ENCODE results near the gene TBC1D17.

DNA sequence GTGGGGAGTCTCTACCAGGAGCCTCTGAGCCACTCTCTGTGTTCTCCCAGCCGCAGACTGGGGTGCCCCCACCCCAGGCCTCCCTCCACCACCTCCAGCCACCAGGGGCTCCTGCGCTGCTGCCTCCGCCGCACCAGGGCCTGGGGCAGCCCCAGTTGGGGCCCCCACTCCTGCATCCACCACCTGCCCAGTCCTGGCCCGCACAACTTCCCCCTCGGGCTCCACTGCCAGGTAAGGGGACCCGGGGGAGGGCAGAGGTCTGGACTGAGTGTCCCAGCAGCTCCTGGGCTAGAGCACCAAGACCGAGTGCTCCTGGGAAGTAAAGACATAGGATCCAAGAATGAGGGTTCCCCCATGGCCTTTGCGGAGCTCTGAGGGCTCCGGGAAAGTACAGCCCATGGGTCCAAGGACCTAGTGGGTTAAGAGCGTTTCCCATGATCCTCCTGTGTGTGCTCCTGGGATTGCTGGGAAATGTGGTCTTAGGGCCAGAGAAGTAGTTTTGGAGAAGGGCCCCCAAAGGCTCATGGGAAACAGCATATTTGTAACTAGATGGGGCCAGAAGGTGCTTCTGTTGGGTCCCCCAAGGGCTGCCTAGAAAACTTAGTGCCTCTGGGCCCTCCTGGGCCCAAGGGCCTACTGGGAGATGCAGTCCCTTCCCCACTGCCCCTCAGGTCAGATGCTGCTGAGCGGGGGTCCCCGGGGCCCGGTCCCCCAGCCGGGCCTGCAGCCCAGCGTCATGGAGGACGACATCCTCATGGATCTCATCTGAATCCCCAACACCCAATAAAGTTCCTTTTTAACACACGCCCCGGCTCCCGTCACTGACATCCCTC lies 41.1 kb upstream of the TBC1D17 start:
- no peak for TF ChIP-seq POLR2AphosphoS5 (IDR thresholded peaks at IDR 0.05)
- TF ChIP-seq, protein P1, sequence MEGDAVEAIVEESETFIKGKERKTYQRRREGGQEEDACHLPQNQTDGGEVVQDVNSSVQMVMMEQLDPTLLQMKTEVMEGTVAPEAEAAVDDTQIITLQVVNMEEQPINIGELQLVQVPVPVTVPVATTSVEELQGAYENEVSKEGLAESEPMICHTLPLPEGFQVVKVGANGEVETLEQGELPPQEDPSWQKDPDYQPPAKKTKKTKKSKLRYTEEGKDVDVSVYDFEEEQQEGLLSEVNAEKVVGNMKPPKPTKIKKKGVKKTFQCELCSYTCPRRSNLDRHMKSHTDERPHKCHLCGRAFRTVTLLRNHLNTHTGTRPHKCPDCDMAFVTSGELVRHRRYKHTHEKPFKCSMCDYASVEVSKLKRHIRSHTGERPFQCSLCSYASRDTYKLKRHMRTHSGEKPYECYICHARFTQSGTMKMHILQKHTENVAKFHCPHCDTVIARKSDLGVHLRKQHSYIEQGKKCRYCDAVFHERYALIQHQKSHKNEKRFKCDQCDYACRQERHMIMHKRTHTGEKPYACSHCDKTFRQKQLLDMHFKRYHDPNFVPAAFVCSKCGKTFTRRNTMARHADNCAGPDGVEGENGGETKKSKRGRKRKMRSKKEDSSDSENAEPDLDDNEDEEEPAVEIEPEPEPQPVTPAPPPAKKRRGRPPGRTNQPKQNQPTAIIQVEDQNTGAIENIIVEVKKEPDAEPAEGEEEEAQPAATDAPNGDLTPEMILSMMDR (IDR thresholded peaks at IDR 0.05 in 8 of 11, conservative IDR thresholded peaks at IDR 0.05 in 3 of 11) = no peak
